ENCODE measurements around the gene NAT10. TPM values are rescaled to one million over a fixed set of nuclear protein-coding genes. Genes with fewer than 3 reads are reported as not detected.
A peak's percentile ranks its signal among the peaks of the same experiment; 100 is the strongest.

NAT10 gene
- total RNA-seq, 1 experiment from 2014 or later = 103 TPM

DNA sequence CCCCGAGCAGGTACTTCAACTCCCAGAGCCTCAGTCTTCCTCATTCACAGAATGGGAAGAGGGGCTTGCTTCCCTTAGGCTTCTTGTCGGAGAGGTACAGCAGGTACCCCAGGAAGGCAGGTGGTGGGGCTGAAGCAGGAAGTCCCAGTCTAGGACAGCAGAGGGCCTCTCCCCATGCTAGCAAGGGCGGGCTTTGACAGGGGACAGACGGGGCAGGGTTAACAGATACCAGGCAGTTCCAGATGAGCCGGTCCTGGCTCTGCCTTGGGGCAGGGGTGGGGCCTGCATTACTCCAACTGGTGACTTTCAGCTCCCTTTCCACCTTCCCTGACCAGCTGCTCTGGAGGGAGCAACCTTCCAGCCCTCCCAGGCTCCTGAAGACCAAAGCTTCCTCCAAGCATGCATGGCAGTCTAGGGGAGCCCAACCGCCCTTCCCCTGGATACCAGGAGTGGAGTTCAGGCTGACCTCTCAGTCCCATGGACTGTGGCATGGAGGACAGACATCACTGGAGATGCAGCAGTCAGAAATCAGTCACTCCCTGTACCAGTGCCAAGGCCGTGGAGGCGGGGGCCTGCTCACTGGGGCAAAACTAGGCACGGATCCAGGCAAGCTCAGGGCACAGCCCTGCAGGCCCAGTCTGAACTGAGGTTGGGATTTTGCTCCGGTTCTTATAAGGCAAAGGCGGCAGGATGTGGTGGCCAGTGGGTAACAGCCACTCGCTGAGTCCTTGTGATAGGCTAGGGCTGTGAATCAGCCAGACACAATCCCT, 60.5 kb downstream of the NAT10 start:
- H3K4me2 ChIP-seq (ENCODE audit: insufficient read depth, insufficient read length, low read length) = no peak overlapping the region
- DNase-seq = no peak
- H3K79me1 ChIP-seq (ENCODE audit: insufficient read depth, low read depth, low read length, poor library complexity, severe bottlenecking) = no peaks in the 10 kb centered on the region
- no peak overlapping the region for H3K27ac Mint-ChIP-seq
- peaks cover 0 to 3% (median 0%) of the 10 kb centered on the region in 3 experiments; a peak in 1 of 7 replicates for H3K36me3 Mint-ChIP-seq (ENCODE audit: insufficient read depth in 1 of 3, low read depth in 3 of 3)
- H3K9ac ChIP-seq (ENCODE audit: extremely low read depth, insufficient read length, low read length) = no peak overlapping the region
- H4K5ac ChIP-seq (ENCODE audit: insufficient read length, low read depth, low read length) = no peak overlapping the region
- H3K9me3 Mint-ChIP-seq = no peaks in the 10 kb centered on the region
- no peak overlapping the region for H3K27ac ChIP-seq (ENCODE audit: insufficient read length, low read depth, low read length)
- no peak overlapping the region for H2BK120ac ChIP-seq (ENCODE audit: low read depth, low read length, poor library complexity, severe bottlenecking)
- H3K14ac ChIP-seq (ENCODE audit: insufficient read depth, low read length) = no peak overlapping the region
- no peaks in the 10 kb centered on the region for H3K27me3 ChIP-seq (ENCODE audit: insufficient read depth, low read length)
- no peaks in the 10 kb centered on the region for H3K9me3 ChIP-seq (ENCODE audit: control insufficient read depth, low read depth, low read length)
- peaks cover 3% of the 10 kb centered on the region; the same call in 1 of the 2 replicates for H3K27me3 Mint-ChIP-seq (ENCODE audit: low read depth)
- H3K4me1 ChIP-seq (ENCODE audit: insufficient read depth, low read length) = no peaks in the 10 kb centered on the region
- H3K4ac ChIP-seq (ENCODE audit: low read depth, low read length) = no peak overlapping the region
- H2AFZ ChIP-seq (ENCODE audit: low read length) = no peak overlapping the region
- no peak overlapping the region for H3T11ph ChIP-seq (ENCODE audit: low read length)
- no peak overlapping the region for H2BK15ac ChIP-seq (ENCODE audit: low read depth, low read length)
- WGBS (ENCODE audit: extremely low coverage, insufficient read length, low lambda C conversion rate) = no CpG with 5 or more reads among the region's 12 CpGs
- no peaks in the 10 kb centered on the region for H3K4me1 Mint-ChIP-seq
- no peak overlapping the region for H2BK12ac ChIP-seq (ENCODE audit: insufficient read length, low read depth, low read length)
- H3K23me2 ChIP-seq (ENCODE audit: insufficient read length, low read depth, low read length, poor library complexity, severe bottlenecking) = no peaks in the 10 kb centered on the region
- no peaks in the 10 kb centered on the region for H4K20me1 ChIP-seq (ENCODE audit: control insufficient read depth, insufficient read depth, insufficient read length)
- no peak overlapping the region for H3K4me3 Mint-ChIP-seq
- H3K56ac ChIP-seq (ENCODE audit: insufficient read length, low read depth, low read length) = no peak overlapping the region
- no peak overlapping the region for H3K18ac ChIP-seq (ENCODE audit: insufficient read length, low read depth, low read length)
- no peak overlapping the region for H2BK20ac ChIP-seq (ENCODE audit: low read depth, low read length, poor library complexity, severe bottlenecking)
- no peak overlapping the region for H2AK5ac ChIP-seq (ENCODE audit: insufficient read length, low read length)
- H3K23ac ChIP-seq (ENCODE audit: insufficient read length, low read depth, low read length) = no peak overlapping the region
- TF ChIP-seq, protein P1, sequence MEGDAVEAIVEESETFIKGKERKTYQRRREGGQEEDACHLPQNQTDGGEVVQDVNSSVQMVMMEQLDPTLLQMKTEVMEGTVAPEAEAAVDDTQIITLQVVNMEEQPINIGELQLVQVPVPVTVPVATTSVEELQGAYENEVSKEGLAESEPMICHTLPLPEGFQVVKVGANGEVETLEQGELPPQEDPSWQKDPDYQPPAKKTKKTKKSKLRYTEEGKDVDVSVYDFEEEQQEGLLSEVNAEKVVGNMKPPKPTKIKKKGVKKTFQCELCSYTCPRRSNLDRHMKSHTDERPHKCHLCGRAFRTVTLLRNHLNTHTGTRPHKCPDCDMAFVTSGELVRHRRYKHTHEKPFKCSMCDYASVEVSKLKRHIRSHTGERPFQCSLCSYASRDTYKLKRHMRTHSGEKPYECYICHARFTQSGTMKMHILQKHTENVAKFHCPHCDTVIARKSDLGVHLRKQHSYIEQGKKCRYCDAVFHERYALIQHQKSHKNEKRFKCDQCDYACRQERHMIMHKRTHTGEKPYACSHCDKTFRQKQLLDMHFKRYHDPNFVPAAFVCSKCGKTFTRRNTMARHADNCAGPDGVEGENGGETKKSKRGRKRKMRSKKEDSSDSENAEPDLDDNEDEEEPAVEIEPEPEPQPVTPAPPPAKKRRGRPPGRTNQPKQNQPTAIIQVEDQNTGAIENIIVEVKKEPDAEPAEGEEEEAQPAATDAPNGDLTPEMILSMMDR (conservative IDR thresholded peaks at IDR 0.05) = peak; percentile 42; the same call in 2 of the 3 replicates
- H2BK5ac ChIP-seq (ENCODE audit: insufficient read length, low read length) = no peak overlapping the region
- H4K91ac ChIP-seq (ENCODE audit: insufficient read length, low read depth, low read length) = no peak overlapping the region
- no peak overlapping the region for H4K8ac ChIP-seq (replicated peaks; ENCODE audit: insufficient read length, low read depth, low read length)
- H3K79me2 ChIP-seq (ENCODE audit: insufficient read depth, low read length) = no peaks in the 10 kb centered on the region

Measured in H9 (cell line).